ENCODE results near the gene CYTL1. TPM values are rescaled to one million over a fixed set of nuclear protein-coding genes. Genes with fewer than 3 reads are reported as not detected.

Gene CYTL1
- total and polyA plus RNA-seq, 10 donors = 0.22 to 1.4 (median 1.1) TPM; not detected in 3

- whole genome bisulfite sequencing, 5 donors = 63 to 88% (median 74%) methylated on average over 10 of the region's 10 CpGs
These were observed 31.6 kb downstream of the CYTL1 start for GRCh38 chr4:4987656-4988055.

DNA sequence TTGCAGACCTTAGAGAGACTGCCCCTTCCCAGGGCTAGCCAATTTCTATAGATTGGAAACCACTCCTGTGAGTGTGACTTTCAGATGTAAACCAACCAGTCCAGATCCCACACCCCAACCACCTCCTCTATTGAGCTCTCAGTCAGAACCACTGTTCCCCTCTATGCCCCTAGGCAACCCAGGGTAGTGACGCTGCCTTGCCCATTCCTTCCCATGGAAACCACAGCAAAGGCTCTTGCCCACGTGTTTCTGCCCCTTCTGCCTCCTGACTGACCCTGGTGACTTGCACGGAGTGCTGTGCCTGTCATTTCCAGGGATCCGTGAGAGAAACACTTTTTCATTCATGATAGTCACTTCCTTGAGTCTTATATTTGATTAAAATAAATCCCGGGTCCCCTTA, 32.4 kb downstream of the CYTL1 start:
- Histone ChIP-seq H3K9me3 (no peaks in the 10 kb centered on the region), H3K27ac (no peak overlapping the region), H3K4me3 (no peak overlapping the region), H3K27me3 (replicated peaks in 1 of 7) (no peaks in the 10 kb centered on the region), H3K36me3 (no peaks in the 10 kb centered on the region), H3K4me1 (peaks cover 0 to 5% (median 0%) of the 10 kb centered on the region in 6 donors)
- intact Hi-C loops (cut with DNase I; ENCODE audit: low total_unique reads) = no loop called here
- TF ChIP-seq POLR2A (IDR thresholded peaks at IDR 0.05) = no peak
- no peak for TF ChIP-seq CTCF (IDR thresholded peaks at IDR 0.05 in 8 of 11, conservative IDR thresholded peaks at IDR 0.05 in 3 of 11)
- TF ChIP-seq POLR2AphosphoS5 (IDR thresholded peaks at IDR 0.05) = no peak
- no peak for DNase-seq
- WGBS, 5 donors = 69 to 78% (median 75%) methylated on average over 5 of the region's 5 CpGs

More at GRCh38 chr4:4987656-4988055, 31.6 kb downstream of the CYTL1 start:
- Histone ChIP-seq H3K4me3 (no peak overlapping the region), H3K9me3 (no peaks in the 10 kb centered on the region), H3K27ac (no peak overlapping the region), H3K36me3 (no peaks in the 10 kb centered on the region), H3K4me1 (peaks cover 0 to 6% (median 0%) of the 10 kb centered on the region in 6 donors), H3K27me3 (replicated peaks in 1 of 7) (no peaks in the 10 kb centered on the region)
- intact Hi-C loops (cut with DNase I; ENCODE audit: low total_unique reads) = no loop called here
- TF ChIP-seq POLR2A (IDR thresholded peaks at IDR 0.05) = no peak
- TF ChIP-seq CTCF (IDR thresholded peaks at IDR 0.05 in 8 of 11, conservative IDR thresholded peaks at IDR 0.05 in 3 of 11) = no peak
- no peak for TF ChIP-seq POLR2AphosphoS5 (IDR thresholded peaks at IDR 0.05)
- no peak for DNase-seq

- no peak for TF ChIP-seq POLR2A (IDR thresholded peaks at IDR 0.05)
- TF ChIP-seq CTCF (IDR thresholded peaks at IDR 0.05 in 8 of 11, conservative IDR thresholded peaks at IDR 0.05 in 3 of 11) = no peak
- no peak for TF ChIP-seq POLR2AphosphoS5 (IDR thresholded peaks at IDR 0.05)
- Histone ChIP-seq H3K36me3 (no peaks in the 10 kb centered on the region), H3K4me3 (no peak overlapping the region), H3K9me3 (no peaks in the 10 kb centered on the region), H3K27ac (no peak overlapping the region), H3K4me1 (peaks cover 0 to 4% (median 0%) of the 10 kb centered on the region in 6 donors), H3K27me3 (replicated peaks in 1 of 7) (no peaks in the 10 kb centered on the region)
- no peak for DNase-seq
- 87 to 100% (median 96%) methylated on average over 1 of the region's 1 CpG for WGBS, 5 donors
- intact Hi-C loops (cut with DNase I; ENCODE audit: low total_unique reads) = no loop called here
These were observed 33.4 kb downstream of the CYTL1 start for GRCh38 chr4:4985844-4986243.

DNA sequence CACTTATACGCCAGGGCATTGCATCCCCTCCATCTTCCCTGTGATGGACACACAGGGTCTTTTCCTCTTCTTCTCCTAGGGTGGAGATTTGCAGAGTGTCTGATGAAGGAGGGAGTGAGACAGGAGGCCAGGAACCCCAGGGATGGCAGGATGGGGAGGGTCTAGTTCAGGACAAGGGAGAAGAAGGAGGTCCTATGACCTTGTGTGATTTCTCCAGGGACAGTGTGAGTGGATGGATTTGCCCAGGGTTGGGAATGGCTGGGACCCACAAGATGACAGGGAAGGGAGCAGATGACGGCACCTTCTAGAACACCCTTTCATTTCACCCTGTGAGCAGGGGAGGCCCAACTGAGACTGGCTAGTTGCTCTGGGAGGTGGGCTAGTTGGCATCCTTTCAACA, 34.2 kb downstream of the CYTL1 start:
- TF ChIP-seq POLR2A (IDR thresholded peaks at IDR 0.05) (no peak), CTCF (IDR thresholded peaks at IDR 0.05 in 8 of 11, conservative IDR thresholded peaks at IDR 0.05 in 3 of 11) (no peak), POLR2AphosphoS5 (IDR thresholded peaks at IDR 0.05) (no peak)
- Histone ChIP-seq H3K36me3 (no peaks in the 10 kb centered on the region), H3K27me3 (replicated peaks in 1 of 7) (no peaks in the 10 kb centered on the region), H3K9me3 (no peaks in the 10 kb centered on the region), H3K4me1 (no peaks in the 10 kb centered on the region), H3K27ac (no peak overlapping the region), H3K4me3 (no peak overlapping the region)
- intact Hi-C loops (cut with DNase I; ENCODE audit: low total_unique reads) = no loop called here
- WGBS, 5 donors = 78 to 93% (median 86%) methylated on average over 2 of the region's 2 CpGs
- no peak for DNase-seq
